ENCODE data around the gene RPTOR.

The RPTOR gene

GRCh38 chr17:80887639-80888175, 343.1 kb downstream of the RPTOR start:
- DNase-seq = no peak

GRCh38 chr17:80888276-80889160, 343.9 kb downstream of the RPTOR start:
- no peak for DNase-seq

GRCh38 chr17:80889231-80890195, 344.9 kb downstream of the RPTOR start:
- DNase-seq = no peak

GRCh38 chr17:80890196-80890920, 345.7 kb downstream of the RPTOR start:
- no peak for DNase-seq

GRCh38 chr17:80890921-80891396, 346.3 kb downstream of the RPTOR start:
- no peak for DNase-seq

- no peak for DNase-seq
Measured at GRCh38 chr17:80891397-80892018, 346.9 kb downstream of the RPTOR start.

GRCh38 chr17:80892019-80892855, 347.6 kb downstream of the RPTOR start:
- peak; percentile 44 for DNase-seq

GRCh38 chr17:80892900-80893603, 348.4 kb downstream of the RPTOR start:
- peak; percentile 62 for DNase-seq

- DNase-seq = no peak
Measured at GRCh38 chr17:80893604-80894438, 349.2 kb downstream of the RPTOR start.

GRCh38 chr17:80894439-80894721, 349.7 kb downstream of the RPTOR start:
- DNase-seq = no peak

- no peak for DNase-seq
Measured at GRCh38 chr17:80894726-80895125, 350.1 kb downstream of the RPTOR start.

- no peak for DNase-seq
Measured at GRCh38 chr17:80895366-80895765, 350.7 kb downstream of the RPTOR start.

GRCh38 chr17:80898716-80899115, 354.1 kb downstream of the RPTOR start:
- no peak for DNase-seq

- no peak for DNase-seq
Measured at GRCh38 chr17:80899402-80900268, 355.0 kb downstream of the RPTOR start.

GRCh38 chr17:80901319-80901718, 356.7 kb downstream of the RPTOR start:
- DNase-seq = no peak

- no peak for DNase-seq
Measured at GRCh38 chr17:80902197-80902962, 357.7 kb downstream of the RPTOR start.

GRCh38 chr17:80902963-80903611, 358.4 kb downstream of the RPTOR start:
- DNase-seq = no peak

All from NCI-H1694 treated with DMSO at 0.1 percent for 48 hours (cell line).